Dermis microvascular lymphatic vessel endothelial cell (primary cell): Measurements from ENCODE around the gene DMAC2L. TPM values are rescaled to one million over a fixed set of nuclear protein-coding genes. Genes with fewer than 3 reads are reported as not detected.

Experiments used
- total RNA-seq: library from RNA; depleted of rRNA; stranded (reverse); fragments of >200 nt; gene quantifications from 2 replicates; pipeline ENCODE4 v1.2.1, GENCODE V29; 2014

Gene DMAC2L
- total RNA-seq, 1 donor from 2014 or later, result 6.0 TPM

Other genes starting within 250 kb of the DMAC2L start
- 1.9 and 2.8 TPM in 2 replicates for gene VCPKMT, start 195.8 kb upstream of the DMAC2L start, total RNA-seq
- 19.4 and 26.8 TPM in 2 replicates for gene SOS2, start 80.7 kb upstream of the DMAC2L start, total RNA-seq
- 3.8 and 5.0 TPM in 2 replicates for gene L2HGDH, start 95 bp upstream of the DMAC2L start, total RNA-seq
- gene CDKL1, start 84.6 kb downstream of the DMAC2L start, total RNA-seq, result 42.2 and 62.8 TPM in 2 replicates
- gene MAP4K5, start 220.2 kb downstream of the DMAC2L start, total RNA-seq, result 33.0 and 55.5 TPM in 2 replicates
- gene ATL1, start 247.8 kb downstream of the DMAC2L start, total RNA-seq, result 0.76 and 0.90 TPM in 2 replicates